Astrocyte (in vitro differentiated cells and primary cell): ENCODE data around the gene DNAH17.

ENCODE experiments used
- CTCF ChIP-seq: IDR thresholded peaks from 2 replicates; pipeline ENCODE4 v1.5.1; 2011; ENCODE audit warnings: low read depth, mild to moderate bottlenecking, inconsistent platforms, low read length, moderate library complexity; ENCODE audit not compliant: insufficient read depth
- EZH2 ChIP-seq: IDR thresholded peaks from 2 replicates; pipeline ENCODE4 v1.6.1; 2012; ENCODE audit warnings: mild to moderate bottlenecking, low read length, inconsistent platforms; ENCODE audit not compliant: insufficient read depth

GRCh38 chr17:78492116-78492799 lies 84.9 kb downstream of the DNAH17 start:
- TF ChIP-seq CTCF, result no peak
- TF ChIP-seq EZH2, result no peak
